Esophagus squamous epithelium (tissue), 5 donors: Measurements from ENCODE around the gene PTGDS. TPM values are rescaled to one million over a fixed set of nuclear protein-coding genes. Genes with fewer than 3 reads are reported as not detected.

Source experiments
- DNase-seq: peaks from one replicate; lab custom pipeline; 2025; lab: John Stamatoyannopoulos, UW
- H3K27ac ChIP-seq, 4 donors: fragments of 200-600 bp; sonication (generic); one replicate each; pipeline ENCODE4 v1.5.1; 2016 to 2019; ENCODE audit warnings: mild to moderate bottlenecking in 1 of 4
- H3K27me3 ChIP-seq, 4 donors: fragments of 200-600 bp; sonication (generic); 1 replicate in 3 of 4; 2 replicates in 1 of 4; pipeline versions ENCODE4 v1.5.1 to v1.6.0; 2017 to 2021; ENCODE audit warnings: antibody characterized with exemption in 1 of 4
- H3K36me3 ChIP-seq, 3 donors: fragments of 200-600 bp; sonication (generic); one replicate each; pipeline ENCODE4 v1.5.1; 2016 to 2019
- H3K4me1 ChIP-seq, 3 donors: fragments of 200-600 bp; sonication (generic); one replicate each; pipeline ENCODE4 v1.5.1; 2017 to 2019
- H3K4me3 ChIP-seq, 4 donors: fragments of 200-600 bp; sonication (generic); 1 replicate in 3 of 4; 2 replicates in 1 of 4; pipeline ENCODE4 v1.5.1; 2016 to 2019; ENCODE audit warnings: mild to moderate bottlenecking in 2 of 4, moderate library complexity in 1 of 4
- H3K9me3 ChIP-seq, 3 donors: fragments of 200-600 bp; sonication (generic); one replicate each; pipeline ENCODE4 v1.5.1; 2016 to 2019
- POLR2A ChIP-seq, 4 donors: fragments of 450-650 bp; IDR thresholded peaks; one replicate each; pipeline ENCODE4 v1.6.1; 2017; ENCODE audit warnings: antibody characterized with exemption in 4 of 4, mild to moderate bottlenecking in 4 of 4, moderate library complexity in 3 of 4
- WGBS, 2 donors: methylation state at CpG; one replicate each; pipeline ENCODE4 v1.1.5; 2018; 5-methylcytosine and 5-hydroxymethylcytosine counted together
- intact Hi-C: fragments of 100-400 bp; cut with DNase I; formaldehyde crosslinking; loops from one replicate; pipeline ENCODE4 v1.15.0; 2022
- total RNA-seq, 4 donors: library from RNA; depleted of rRNA; stranded (reverse); fragments of >200 nt; gene quantifications; one replicate each; pipeline ENCODE4 v1.1.0, GENCODE V29; 2016
- TF ChIP-seq, protein P1 (sequence below), 6 experiments: fragments of 450-650 bp in 4 of 6; fragments of 200-600 bp in 2 of 6; sonication (generic) in 2 of 6; IDR thresholded peaks; one replicate each; pipeline ENCODE4 v1.5.1; 2016 to 2019; ENCODE audit warnings: antibody characterized with exemption in 6 of 6, mild to moderate bottlenecking in 4 of 6, moderate library complexity in 4 of 6
- donor health status: DM: yes; HTN: yes; CAD: no.

PTGDS gene
- total RNA-seq, 4 donors from 2014 or later: 1.7 to 208 (median 4.8) TPM

DNA sequence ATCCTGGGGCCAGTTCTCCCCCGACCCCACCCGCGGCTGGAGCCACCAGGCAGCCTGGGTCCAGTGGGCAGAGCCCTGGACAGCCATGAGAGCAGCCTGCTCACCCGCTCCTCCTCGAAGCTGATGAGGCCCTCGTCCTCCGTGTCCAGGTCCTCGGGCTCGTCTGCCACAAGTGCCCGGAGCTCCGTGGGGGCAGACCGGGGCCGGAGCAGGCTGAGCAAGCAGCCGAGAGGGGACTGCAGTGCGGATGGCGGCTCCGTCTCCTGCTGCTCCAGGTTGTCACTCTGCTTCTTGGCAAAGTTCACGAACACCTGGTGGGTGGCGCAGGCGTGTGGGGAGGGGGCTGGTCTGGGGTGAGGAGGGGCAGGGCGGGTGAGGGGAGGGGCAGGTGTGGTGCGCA is 31.0 kb downstream of the PTGDS start:
- H3K36me3 ChIP-seq: peaks cover 0 to 48% (median 0%) of the 10 kb centered on the region in 3 donors
- no peak overlapping the region for H3K4me3 ChIP-seq
- WGBS, 2 donors: no CpG with 5 or more reads among the region's 22 CpGs
- H3K27ac ChIP-seq: no peak overlapping the region
- DNase-seq: no peak
- no peaks in the 10 kb centered on the region for H3K27me3 ChIP-seq
- no peaks in the 10 kb centered on the region for H3K9me3 ChIP-seq
- peaks cover 0 to 14% (median 0%) of the 10 kb centered on the region in 3 donors for H3K4me1 ChIP-seq
- TF ChIP-seq, protein P1, sequence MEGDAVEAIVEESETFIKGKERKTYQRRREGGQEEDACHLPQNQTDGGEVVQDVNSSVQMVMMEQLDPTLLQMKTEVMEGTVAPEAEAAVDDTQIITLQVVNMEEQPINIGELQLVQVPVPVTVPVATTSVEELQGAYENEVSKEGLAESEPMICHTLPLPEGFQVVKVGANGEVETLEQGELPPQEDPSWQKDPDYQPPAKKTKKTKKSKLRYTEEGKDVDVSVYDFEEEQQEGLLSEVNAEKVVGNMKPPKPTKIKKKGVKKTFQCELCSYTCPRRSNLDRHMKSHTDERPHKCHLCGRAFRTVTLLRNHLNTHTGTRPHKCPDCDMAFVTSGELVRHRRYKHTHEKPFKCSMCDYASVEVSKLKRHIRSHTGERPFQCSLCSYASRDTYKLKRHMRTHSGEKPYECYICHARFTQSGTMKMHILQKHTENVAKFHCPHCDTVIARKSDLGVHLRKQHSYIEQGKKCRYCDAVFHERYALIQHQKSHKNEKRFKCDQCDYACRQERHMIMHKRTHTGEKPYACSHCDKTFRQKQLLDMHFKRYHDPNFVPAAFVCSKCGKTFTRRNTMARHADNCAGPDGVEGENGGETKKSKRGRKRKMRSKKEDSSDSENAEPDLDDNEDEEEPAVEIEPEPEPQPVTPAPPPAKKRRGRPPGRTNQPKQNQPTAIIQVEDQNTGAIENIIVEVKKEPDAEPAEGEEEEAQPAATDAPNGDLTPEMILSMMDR (IDR thresholded peaks at IDR 0.05): no peak
- TF ChIP-seq POLR2A (IDR thresholded peaks at IDR 0.05): no peak
- intact Hi-C loops: no loop called here

GRCh38 chr9:137009217-137009616 is 31.9 kb downstream of the PTGDS start:
- H3K4me3 ChIP-seq: no peak overlapping the region
- H3K9me3 ChIP-seq: no peaks in the 10 kb centered on the region
- DNase-seq: no peak
- WGBS, 2 donors: 100% methylated on average over 2 of the region's 18 CpGs; no CpG with 5 or more reads in 1 of the 2 donors
- H3K36me3 ChIP-seq: peaks cover 0 to 57% (median 0%) of the 10 kb centered on the region in 3 donors
- H3K4me1 ChIP-seq: peaks cover 0 to 14% (median 0%) of the 10 kb centered on the region in 3 donors
- no peaks in the 10 kb centered on the region for H3K27me3 ChIP-seq
- intact Hi-C loops: no loop called here
- no peak for TF ChIP-seq POLR2A (IDR thresholded peaks at IDR 0.05)
- TF ChIP-seq, protein P1 (IDR thresholded peaks at IDR 0.05): no peak
- H3K27ac ChIP-seq: no peak overlapping the region

DNA sequence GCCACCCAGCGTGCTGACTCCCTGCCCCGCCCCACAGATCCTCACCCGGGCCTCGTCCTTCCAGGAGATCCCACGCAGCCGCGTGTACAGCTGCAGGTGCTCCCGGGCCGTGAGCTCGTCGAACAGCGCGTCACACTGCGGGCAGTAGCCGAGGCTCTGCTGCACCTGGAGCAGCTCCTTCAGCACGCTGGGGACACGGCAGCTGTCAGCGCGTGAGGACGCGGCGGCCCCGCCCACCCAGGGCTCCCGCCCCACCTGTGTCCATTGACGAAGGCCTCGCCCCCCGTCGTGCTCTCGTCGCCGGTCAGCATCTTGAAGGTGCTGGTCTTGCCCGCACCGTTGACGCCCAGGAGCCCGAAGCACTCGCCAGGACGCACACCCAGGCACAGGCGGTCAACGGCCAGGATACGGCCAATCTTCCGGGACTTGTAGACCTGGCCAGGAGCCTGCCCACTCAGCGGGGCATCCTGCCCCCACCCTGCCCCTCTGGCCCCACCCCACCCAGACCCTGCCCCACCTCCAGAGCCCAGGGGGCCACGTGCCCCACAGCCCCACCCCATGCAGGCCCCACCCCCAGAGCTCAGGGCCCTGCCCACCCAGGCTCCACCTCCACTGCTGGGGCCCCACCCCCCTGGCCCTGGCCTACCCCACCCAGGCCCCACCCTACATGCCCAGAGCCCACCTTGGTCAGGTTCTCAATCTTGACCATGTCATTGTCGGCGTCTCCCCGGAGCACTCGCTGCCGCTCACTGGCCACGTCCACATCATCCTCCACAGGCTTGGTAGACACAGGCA is 32.8 kb downstream of the PTGDS start:
- intact Hi-C loops: no loop called here
- no peak for DNase-seq
- H3K27ac ChIP-seq: no peak overlapping the region
- no peaks in the 10 kb centered on the region for H3K9me3 ChIP-seq
- H3K4me1 ChIP-seq: peaks cover 0 to 14% (median 0%) of the 10 kb centered on the region in 3 donors
- peaks cover 0 to 67% (median 0%) of the 10 kb centered on the region in 3 donors for H3K36me3 ChIP-seq
- no peak overlapping the region for H3K4me3 ChIP-seq
- TF ChIP-seq, protein P1 (IDR thresholded peaks at IDR 0.05): no peak
- WGBS, 2 donors: 100% methylated on average over 1 to 3 of the region's 49 CpGs
- H3K27me3 ChIP-seq: no peaks in the 10 kb centered on the region

DNA sequence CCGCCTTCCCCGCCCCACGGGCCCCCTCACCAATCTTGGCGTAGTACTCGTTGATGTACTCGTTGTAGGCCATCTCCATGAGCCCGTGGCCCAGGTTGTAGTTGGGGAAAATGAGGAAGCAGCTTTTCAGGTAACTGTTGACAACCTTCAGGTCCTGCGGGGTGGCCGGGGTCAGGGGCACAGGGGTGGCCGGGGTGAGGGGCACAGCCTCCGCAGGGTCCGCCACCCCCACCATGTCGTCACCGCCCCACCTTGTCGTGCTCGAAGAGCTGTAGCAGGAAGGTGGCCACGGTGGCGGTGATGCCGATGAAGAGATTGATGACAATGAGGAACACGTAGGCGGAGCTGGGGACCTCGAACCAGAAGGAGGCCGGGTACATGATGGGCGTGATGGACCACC is 33.9 kb downstream of the PTGDS start:
- DNase-seq: no peak
- no peaks in the 10 kb centered on the region for H3K27me3 ChIP-seq
- H3K36me3 ChIP-seq: peaks cover 0 to 77% (median 0%) of the 10 kb centered on the region in 3 donors
- H3K4me3 ChIP-seq: no peak overlapping the region
- H3K9me3 ChIP-seq: no peaks in the 10 kb centered on the region
- intact Hi-C loops: no loop called here
- peaks cover 0 to 14% (median 0%) of the 10 kb centered on the region in 3 donors for H3K4me1 ChIP-seq
- no peak for TF ChIP-seq POLR2A (IDR thresholded peaks at IDR 0.05)
- TF ChIP-seq, protein P1 (IDR thresholded peaks at IDR 0.05): no peak
- no peak overlapping the region for H3K27ac ChIP-seq
- WGBS, 2 donors: 64 to 90% methylated on average over 9 to 17 of the region's 24 CpGs

GRCh38 chr9:137011907-137012675 is 34.8 kb downstream of the PTGDS start:
- H3K27me3 ChIP-seq: no peaks in the 10 kb centered on the region
- peaks cover 0 to 7% (median 0%) of the 10 kb centered on the region in 3 donors for H3K4me1 ChIP-seq
- H3K4me3 ChIP-seq: no peak overlapping the region
- no peaks in the 10 kb centered on the region for H3K9me3 ChIP-seq
- H3K36me3 ChIP-seq: peaks cover 0 to 86% (median 0%) of the 10 kb centered on the region in 3 donors
- 83 to 89% methylated on average over 14 to 26 of the region's 39 CpGs for WGBS, 2 donors
- TF ChIP-seq, protein P1 (IDR thresholded peaks at IDR 0.05): no peak
- no peak for TF ChIP-seq POLR2A (IDR thresholded peaks at IDR 0.05)
- intact Hi-C loops: no loop called here
- no peak for DNase-seq
- no peak overlapping the region for H3K27ac ChIP-seq
